DMS153 treated with DMSO at 0.1 percent for 48 hours (cell line): ENCODE measurements around the gene HDLBP.

Experiments
- DNase-seq: peaks from one replicate; lab custom pipeline; 2025; ENCODE audit not compliant: unreplicated experiment; lab: John Stamatoyannopoulos, UW

HDLBP gene

GRCh38 chr2:241214209-241214608 is 101.3 kb downstream of the HDLBP start:
- DNase-seq, result no peak

GRCh38 chr2:241213567-241213966 is 101.9 kb downstream of the HDLBP start:
- DNase-seq, result no peak

- no peak for DNase-seq
Observed at GRCh38 chr2:241213041-241213440, 102.4 kb downstream of the HDLBP start.

- peak; percentile 60 for DNase-seq
Observed at GRCh38 chr2:241211276-241211675, 104.2 kb downstream of the HDLBP start.

GRCh38 chr2:241209271-241209670 is 106.2 kb downstream of the HDLBP start:
- no peak for DNase-seq

GRCh38 chr2:241208058-241208457 is 107.4 kb downstream of the HDLBP start:
- DNase-seq, result no peak

GRCh38 chr2:241207641-241208040 is 107.8 kb downstream of the HDLBP start:
- DNase-seq, result no peak

GRCh38 chr2:241207151-241207550 is 108.3 kb downstream of the HDLBP start:
- no peak for DNase-seq

- DNase-seq, result no peak
Observed at GRCh38 chr2:241205086-241205485, 110.4 kb downstream of the HDLBP start.

- no peak for DNase-seq
Observed at GRCh38 chr2:241204490-241204889, 111.0 kb downstream of the HDLBP start.

- DNase-seq, result no peak
Observed at GRCh38 chr2:241204010-241204384, 111.5 kb downstream of the HDLBP start.

- DNase-seq, result no peak
Observed at GRCh38 chr2:241203218-241204009, 112.1 kb downstream of the HDLBP start.

GRCh38 chr2:241202681-241203080 is 112.8 kb downstream of the HDLBP start:
- DNase-seq, result no peak

- no peak for DNase-seq
Observed at GRCh38 chr2:241202268-241202585, 113.2 kb downstream of the HDLBP start.

GRCh38 chr2:241201445-241202267 is 113.8 kb downstream of the HDLBP start:
- DNase-seq, result no peak

- no peak for DNase-seq
Observed at GRCh38 chr2:241200822-241201395, 114.6 kb downstream of the HDLBP start.

GRCh38 chr2:241199897-241200821 is 115.3 kb downstream of the HDLBP start:
- no peak for DNase-seq

- DNase-seq, result no peak
Observed at GRCh38 chr2:241199286-241199685, 116.2 kb downstream of the HDLBP start.

GRCh38 chr2:241198381-241199279 is 116.8 kb downstream of the HDLBP start:
- DNase-seq, result no peak

GRCh38 chr2:241197947-241198346 is 117.5 kb downstream of the HDLBP start:
- DNase-seq, result no peak
